Measurements from ENCODE around the gene BOK.
A peak's percentile ranks its signal among the peaks of the same experiment; 100 is the strongest.

BOK gene

DNA sequence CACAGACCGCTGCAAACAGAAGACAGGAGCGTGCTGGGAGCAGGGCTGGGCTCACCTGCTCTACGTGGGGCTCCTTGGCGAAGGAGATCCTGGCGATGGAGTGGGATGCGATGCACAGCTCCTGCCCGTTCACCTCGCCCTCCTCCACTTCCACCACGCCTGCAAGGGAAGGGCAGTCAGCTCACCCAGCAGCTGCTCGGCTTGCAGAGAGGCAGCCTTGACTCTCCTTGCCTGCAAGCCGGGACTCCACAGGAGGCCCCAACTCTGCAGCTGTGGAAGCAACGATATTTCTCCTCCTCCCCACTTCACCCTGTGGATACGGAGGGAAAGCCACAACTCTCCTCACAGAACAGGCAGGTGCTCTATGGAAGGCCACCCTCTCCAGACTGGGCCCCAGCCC, 43.3 kb downstream of the BOK start:
- DNase-seq (ENCODE audit: low spot score) = no peak

DNA sequence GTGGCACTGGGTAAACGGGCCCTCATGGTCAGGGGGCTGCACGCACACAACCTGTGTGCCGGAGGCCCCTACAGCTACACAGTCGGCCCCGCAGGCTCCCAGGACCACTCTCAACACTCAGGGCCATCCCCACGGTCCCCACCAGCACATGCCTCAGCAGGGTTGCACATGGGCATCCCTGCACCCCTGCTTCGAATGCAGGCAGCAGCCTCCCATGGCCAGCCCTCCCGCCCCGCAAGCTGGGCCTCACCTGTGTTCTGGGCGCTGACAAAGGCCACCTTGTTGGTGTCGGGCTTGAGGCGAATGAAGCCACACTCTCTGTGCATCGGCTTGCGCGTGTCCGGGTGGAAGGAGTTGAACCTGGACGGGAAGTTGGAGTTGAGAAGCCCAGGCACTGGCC, 44.2 kb downstream of the BOK start:
- no peak for DNase-seq (ENCODE audit: low spot score)

DNA sequence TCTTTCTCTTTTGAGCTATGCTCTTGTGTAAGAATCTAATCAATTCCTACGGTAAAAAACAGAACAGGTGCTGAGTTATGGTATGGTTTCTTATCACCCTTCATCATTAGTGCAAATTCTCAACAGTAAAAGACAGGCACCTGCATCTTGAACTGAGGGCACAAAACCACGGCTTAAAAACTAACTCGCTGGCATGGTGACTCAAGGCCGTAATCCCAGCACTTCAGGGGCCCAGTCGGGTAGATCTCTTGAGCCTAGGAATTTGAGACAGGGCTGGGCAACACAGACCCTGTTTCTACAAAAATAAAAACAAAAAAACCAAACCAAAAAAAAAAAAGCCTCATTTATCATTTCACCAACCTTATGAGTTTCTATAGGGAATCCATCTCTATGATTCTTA, 45.1 kb downstream of the BOK start:
- no peak for DNase-seq (ENCODE audit: low spot score)

DNA sequence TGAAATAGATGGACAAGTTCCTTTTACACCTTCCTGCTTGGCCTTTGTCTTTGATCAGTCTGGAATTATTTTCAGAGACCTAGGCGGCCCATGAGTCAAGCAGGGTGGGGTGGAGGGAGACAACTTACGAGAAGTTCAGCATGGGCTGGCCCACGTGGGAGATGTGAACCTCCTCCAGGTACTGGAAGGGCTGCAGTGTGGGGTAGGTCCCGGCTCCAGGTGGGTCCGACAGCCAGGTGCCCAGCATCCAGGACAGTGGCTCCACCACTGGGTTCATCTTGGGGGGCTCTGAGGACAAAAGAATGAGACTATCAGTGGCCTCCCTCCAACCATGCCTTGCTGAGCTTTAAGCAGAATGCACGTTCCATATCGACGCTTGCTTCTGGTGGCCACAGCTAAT, 47.6 kb downstream of the BOK start:
- DNase-seq (ENCODE audit: low spot score) = no peak

DNA sequence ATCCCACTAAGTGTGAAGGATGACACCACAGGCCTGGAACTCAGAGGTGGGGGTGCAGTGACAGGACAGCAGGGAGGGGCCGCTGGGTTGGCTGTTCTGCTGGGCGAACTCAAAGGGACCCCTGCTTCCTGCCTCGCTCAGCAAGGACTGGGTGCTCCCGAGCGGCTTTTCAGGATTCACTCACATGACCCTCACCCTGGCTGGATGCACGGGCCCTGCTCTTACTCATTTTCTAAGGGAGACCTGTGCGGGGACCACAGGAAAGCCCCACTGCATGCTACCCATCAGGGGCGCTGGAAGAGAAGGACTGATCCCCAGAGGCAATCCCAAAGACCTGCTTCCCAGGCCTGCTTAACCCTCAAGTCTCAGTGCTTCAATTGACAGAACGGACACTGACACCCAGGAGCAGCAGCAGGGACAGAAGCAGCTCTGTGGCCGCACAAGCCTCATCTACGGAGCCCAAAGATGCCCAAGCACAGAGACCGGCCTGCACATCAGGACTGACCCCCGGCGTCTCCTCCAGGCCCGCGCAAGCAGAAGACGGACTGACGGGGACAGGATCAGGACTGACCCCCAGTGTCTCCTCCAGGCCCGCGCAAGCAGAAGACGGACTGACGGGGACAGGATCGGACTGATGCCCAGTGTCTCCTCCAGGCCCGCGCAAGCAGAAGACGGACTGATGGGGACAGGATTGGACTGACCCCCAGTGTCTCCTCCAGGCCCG, 48.8 kb downstream of the BOK start:
- DNase-seq (ENCODE audit: low spot score) = no peak

DNA sequence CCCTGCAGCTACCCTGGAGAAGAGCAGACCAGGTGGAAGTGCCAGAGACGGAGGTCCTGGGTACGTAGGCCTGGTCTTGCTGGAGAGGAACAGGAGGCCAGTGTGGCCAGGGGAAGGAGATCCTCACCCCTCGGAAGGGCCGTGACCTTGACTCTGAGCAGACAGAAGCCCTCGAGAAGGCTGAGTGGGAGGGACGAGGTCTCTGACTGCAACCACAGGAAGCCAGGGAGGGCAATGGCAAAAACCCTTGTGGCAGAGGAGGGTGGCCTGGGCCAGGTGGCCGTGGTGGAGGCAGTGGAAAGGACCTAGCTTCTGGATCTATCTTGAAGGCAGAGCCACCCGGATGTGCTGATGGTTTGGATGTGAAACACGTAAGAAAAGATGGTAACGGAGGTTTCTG, 50.3 kb downstream of the BOK start:
- no peak for DNase-seq (ENCODE audit: low spot score)

DNA sequence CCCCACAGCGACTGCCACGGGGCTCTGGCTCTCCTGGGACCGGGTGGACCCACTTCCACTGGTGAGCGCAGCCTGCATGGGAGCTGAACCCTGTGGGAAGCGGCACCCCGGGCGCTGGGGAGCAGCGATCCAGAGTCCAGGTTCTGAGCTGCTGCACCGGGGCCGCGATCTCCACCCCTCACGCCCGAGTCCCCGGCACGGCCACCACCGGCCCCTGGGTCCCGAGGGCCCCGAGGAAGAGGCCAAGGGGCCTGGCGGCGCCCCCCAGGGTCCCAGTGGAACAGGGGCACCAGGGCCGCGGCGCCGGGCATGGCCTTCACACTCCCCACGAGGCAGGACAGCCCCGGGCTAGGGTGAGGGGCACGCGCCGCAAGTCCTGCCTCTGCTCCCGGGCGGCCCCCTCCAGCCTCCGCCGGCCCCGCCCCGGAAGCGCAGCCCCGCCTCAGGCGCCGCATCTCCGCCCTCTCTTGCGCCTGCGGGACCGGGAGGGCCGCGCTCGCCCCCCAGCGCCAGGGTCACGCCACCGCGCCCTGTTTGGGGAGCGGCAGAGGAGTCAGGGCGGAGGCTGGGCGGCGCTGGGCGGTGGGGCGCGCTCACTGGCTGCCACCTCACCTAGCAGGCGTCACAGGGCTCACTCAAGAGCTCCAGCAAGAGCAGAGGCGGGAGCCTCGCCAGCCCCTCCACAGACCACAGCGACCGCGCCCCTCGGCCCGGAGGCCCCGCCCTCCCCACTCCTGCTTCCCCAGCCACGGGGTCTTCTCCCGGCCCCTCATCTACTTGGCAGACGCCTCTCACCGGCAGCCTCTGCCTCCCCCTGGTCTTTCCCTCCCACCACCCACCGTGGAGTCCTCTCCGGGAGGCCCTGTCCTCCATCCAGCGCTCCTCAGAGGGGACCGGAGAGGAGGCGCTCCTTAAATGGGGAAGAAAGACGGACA, 51.6 kb downstream of the BOK start:
- peak; percentile 73 for DNase-seq (ENCODE audit: low spot score)

DNA sequence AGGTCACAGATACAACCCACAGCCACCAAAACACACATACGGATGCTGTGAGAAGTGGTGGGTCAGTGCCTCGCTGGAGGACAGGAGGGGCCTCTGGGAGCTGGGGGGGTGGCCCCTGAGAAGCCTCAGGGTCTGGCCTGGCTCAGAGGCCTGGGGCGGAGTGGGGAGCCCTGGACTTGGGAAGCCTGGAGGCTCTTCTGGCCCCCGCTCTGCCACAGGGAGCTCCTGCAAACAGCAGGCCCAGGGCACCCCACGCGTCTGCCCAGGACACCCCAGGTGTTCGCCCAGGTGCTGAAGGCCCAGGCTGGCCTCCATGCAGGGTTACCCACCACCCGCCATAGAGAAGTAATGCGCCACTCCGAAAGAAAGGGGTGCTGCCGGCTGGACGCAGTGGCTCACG, 52.5 kb downstream of the BOK start:
- no peak for DNase-seq (ENCODE audit: low spot score)

DNA sequence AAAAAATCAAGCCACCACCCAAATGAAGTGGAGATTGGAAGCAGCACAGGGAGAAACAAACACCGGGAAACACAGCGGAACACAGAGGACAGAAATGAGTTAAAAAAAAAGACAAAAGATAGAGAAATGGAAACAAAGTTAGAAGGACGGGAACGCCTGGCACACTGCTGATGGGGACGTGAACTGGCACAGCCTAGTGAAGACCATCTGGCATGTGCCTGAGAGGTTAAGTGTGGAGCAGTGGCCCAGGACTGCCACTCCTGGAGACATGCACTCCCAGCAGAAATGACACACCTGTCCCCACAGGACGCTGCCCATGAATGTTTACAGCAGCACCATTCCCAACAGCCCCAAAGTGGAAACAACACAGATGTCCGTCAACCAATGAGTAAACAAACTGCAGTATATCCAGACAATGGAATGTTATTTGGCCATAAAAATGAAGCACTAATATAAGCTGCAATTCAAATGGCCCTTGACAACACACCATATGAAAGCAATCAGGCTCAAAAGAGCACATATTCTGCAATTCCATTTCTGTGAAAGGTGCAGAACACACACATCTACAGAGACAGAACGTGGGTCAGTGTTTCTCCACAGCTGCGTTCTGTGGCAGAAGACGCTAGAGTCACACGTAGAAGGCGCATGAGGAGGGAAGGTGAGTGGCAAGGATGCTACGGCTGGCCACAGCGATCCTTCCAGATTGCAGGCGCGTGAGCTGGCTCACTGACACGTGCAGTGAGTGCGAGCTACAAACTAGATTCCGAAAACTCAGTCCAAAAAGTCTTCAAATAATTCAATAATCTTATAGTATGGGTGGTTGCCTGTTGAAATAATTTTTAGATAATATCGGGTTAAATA, 53.8 kb downstream of the BOK start:
- no peak for DNase-seq (ENCODE audit: low spot score)

DNA sequence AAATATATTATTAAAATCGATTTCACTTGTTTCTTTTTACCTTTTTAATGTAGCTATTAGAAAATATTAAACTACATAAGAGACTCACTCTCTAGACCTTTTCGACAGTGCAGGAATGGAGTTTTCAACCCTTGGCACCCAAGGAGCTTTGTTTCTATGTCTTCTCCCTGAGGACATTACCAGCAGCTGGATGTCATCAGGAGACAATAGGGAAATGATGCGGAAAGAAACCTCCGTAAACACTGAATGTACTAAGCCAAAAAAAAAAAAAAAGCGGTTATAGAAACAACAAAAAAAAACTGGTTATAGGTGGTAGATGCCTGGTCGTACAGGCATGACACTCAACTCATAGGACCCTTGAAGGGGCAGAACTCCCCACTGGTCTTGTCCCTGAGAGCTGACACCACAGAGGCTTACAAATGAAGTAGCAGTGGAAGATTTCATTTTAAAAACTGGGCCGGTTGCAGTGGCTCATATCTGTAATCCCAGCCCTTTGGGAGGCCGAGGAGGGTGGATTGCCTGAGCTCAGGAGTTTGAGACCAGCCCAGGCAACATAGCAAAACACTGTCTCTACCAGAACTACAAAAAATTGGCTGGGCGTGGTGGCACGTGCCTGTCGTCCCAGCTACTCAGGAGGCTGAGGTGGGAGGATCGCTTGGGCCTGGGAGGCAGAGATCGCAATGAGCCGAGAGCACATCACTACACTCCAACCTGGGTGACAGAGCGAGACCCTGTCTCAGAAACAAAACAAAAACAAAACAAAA, 54.7 kb downstream of the BOK start:
- DNase-seq (ENCODE audit: low spot score) = no peak

DNA sequence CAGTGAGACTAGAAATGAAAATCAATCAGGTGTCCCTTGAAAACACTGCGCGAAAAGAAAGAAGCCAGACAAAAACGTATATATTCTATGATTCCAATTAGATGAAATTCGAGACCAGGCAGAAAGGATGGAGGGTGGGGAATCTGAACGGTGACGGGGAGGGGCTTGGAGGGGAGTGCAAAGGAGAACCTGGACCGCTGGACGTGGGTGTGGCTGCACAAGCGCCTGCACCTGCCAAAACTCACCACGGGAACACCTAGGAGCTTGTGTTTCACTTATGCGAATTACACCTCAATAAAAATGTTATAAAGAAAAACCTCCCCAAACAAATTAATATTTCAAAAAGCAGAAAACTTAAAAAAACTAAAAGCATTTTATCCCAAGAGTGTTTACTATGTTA, 56.5 kb downstream of the BOK start:
- no peak for DNase-seq (ENCODE audit: low spot score)

DNA sequence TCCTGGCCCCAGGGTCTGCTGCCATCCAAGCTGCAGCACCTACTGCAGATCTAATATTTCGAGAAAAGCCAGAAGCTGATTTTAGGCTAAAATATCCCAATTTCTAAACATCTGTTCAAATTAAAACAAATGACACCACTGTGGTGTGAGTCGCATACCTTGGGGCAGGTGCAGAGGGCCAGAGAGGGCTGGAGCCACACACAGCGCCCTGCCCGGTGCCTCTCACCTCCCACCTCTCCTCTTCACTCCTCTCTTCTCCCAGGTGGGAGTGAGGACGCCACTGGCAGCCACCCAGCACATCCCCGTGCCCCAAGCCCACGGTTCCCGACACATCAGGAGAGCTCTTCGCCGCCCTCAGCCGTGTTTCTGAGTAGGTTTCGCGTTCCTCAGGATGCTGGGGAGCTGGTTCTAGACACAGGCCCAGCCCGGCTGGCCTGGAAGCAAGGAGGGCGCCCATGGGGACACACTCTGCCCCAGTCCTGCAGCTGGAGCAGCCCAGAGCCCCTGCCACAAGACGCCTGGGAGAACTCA, 57.0 kb downstream of the BOK start:
- no peak for DNase-seq (ENCODE audit: low spot score)

DNA sequence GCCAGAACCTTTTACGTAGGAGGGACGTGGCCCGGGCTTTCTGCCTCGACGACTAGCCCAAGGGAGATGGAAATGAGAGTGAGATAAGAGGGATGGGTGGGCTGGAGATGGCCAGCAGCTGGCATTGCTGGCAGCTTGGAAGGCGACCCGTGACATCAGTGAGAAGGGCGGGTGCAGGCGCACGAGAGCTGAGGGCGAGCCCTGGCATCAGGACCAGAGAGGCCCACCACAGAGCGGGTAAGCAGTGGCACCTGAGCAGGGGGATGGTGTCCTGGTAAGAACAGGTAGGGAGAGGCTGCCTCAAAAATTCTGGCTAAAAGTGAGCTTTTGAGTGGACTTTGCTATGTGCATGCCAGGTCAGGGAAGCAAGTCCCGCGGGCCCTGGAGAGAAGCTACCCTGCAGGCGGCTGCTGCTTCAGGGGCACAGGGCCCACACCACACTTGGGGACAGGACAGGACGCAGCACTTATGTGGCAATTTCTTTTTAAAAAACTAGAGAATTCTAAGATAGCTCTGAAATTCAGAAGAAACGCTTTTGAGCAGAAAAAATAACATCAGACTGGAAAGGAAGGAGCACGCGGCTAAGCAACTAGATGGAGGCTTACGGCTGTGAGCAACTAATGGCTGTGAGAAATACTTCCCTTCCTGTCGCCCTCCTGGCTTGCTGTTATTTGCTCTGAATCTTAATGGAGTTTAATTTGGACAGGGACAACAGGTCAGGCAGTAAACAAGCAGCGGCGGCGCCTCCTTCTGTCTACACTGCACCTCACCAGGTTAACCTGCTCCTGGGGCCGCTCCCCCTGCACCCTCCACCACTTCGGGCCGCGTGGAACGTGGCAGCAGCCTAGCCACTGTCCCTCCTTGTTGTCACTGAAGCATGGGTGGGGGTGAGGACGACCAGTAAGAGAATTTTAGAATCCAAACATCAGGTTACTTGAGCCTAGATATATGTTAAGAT, 57.9 kb downstream of the BOK start:
- no peak for DNase-seq (ENCODE audit: low spot score)

DNA sequence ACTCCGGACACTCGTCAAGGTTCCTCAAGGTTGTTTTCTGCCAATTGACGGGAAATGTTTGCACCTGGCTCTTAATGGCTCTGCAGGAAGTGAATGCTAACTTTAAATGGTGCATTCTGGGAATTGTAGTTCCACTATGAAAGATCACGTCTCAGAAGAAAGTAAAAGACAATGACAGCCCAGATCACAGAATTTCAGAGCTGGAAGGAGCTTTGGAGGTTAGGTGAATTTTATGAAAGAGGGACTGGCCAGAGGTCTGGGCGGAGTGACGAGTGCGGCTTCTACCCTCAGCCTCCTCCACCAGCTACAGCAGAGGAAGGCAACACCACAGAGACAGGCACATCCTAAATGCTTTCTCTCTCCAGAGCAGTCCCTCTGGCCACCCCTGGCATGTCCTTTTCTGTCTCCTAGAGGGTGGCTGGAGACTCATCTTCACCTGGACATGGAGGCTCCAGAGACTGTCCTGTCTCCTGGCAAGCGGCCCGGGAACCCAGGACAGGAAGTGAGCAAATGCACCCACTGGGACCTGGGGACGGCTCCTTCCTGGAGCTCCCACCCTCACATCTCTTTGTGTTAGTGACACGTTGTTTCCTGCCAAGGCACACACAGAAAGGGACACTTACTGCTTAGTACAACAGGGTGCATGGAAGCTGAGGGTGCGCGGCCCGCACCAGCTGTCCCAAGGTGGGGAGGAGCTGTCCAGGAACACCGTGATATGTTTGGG, 59.0 kb downstream of the BOK start:
- no peak for DNase-seq (ENCODE audit: low spot score)

DNA sequence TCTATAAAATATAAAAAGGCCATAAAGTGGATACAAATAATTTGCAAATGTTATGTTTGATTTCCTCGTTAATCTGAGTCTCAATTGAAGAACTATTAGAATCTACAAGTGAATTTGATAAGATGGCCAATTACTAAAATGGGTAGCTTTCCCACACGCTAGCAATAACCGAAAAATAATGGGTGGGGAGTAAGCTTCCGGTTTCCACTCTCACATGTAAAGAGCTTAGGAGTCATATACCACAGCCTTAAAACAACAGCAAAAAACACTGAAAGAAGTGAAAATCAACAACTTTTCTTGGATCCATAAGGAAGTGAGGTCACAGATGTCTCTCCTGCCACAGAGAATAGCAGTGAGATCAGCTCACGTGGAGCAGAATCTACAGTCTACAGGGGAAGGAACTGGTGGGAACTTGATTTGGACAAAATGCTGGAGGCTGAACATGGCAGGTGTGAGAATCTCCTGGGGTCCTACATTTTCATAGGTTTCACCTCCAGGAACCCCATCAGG, 59.8 kb downstream of the BOK start:
- no peak for DNase-seq (ENCODE audit: low spot score)

DNA sequence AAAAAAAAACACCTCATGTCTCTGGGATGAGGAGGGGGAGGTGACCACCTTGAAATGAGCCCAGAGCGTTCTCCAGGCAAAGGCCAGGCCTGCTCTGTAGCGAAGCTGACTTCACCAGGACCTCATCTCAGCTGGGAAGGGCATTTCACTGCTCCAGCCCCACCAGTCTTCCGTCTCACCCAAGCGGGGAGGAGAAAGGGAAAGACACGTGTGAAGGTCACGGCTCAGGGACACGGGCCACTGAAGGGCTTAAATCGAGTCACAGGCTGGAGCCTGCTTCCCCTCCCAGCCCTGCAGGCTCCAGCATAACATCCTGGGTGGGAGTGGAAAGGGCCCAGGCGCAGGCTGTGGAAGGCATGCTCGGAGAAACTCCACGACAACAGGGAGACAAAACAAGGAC, 60.3 kb downstream of the BOK start:
- no peak for DNase-seq (ENCODE audit: low spot score)

DNA sequence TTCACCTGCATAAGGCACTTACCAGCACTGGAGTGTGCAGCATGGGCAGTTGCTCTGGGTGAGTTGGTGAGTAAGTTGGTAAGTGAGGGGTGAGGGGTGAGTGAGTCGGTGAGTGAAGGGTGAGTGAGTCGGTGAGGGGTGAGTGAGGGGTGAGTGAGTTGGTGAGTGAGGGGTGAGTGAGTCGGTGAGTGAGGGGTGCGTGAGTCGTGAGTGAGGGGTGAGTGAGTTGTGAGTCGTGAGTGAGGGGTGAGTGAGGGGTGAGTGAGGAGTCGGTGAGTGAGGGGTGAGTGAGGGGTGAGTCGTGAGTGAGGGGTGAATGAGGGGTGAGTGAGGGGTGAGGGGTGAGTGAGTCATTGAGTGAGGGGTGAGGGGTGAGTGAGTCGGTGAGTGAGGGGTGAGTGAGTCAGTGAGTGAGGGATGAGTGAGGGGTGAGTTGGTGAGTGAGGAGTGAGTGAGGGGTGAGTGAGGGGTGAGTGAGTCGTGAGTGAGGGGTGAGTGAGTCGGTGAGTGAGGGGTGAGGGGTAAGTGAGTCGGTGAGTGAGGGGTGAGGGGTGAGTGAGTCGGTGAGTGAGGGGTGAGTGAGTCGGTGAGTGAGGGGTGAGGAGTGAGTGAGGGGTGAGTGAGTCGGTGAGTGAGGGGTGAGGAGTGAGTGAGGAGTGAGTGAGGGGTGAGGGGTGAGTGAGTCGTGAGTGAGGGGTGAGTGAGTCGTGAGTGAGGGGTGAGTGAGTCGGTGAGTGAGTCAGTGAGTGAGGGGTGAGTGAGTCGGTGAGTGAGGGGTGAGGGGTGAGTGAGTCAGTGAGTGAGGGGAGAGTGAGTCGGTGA, 61.3 kb downstream of the BOK start:
- DNase-seq (ENCODE audit: low spot score) = no peak

DNA sequence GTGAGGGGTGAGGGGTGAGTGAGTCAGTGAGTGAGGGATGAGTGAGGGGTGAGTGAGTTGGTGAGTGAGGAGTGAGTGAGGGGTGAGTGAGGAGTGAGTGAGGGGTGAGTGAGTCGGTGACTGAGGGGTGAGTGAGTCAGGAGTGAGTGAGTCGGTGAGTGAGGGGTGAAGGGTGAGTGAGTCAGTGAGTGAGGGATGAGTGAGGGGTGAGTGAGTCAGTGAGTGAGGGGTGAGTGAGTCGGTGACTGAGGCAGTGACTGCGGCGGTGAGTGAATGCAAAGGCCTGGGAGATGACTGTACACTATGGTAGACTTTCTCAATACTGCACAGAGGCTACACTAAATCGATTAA, 61.8 kb downstream of the BOK start:
- no peak for DNase-seq (ENCODE audit: low spot score)

All from Ammon's horn (tissue), 1 donor.